HEK293 (cell line): ENCODE measurements around the gene PIK3R3.

Source experiments
- CTCF ChIA-PET: fragments of 350-600 bp; formaldehyde crosslinking; extraction: SDS; loops from one replicate; lab custom pipeline; 2021; ENCODE audit warnings: antibody characterized with exemption; lab: Yijun Ruan, JAX
- POLR2A ChIA-PET: fragments of 300-600 bp; formaldehyde crosslinking; extraction: SDS; loops from one replicate; lab custom pipeline; 2020; ENCODE audit warnings: antibody characterized with exemption, inconsistent platforms; lab: Yijun Ruan, JAX
- H3K27ac ChIP-seq: fragments of 200-500 bp; sonication (Bioruptor generic); 2 replicates; pipeline ENCODE4 v1.5.1; 2014; ENCODE audit warnings: low read depth, low read length, control low read depth, inconsistent platforms; ENCODE audit errors: extremely low read depth
- H3K36me3 ChIP-seq, 2 experiments: fragments of 200-500 bp in 1 of 2; sonication (Bioruptor generic) in 1 of 2; 1 replicate in 1 of 2; 2 replicates in 1 of 2; pipeline ENCODE4 v1.5.1; 2014 to 2017; ENCODE audit warnings: inconsistent platforms in 2 of 2, low read length in 2 of 2; ENCODE audit not compliant: control insufficient read depth in 2 of 2, insufficient read depth in 1 of 2
- H3K4me1 ChIP-seq: fragments of 200-500 bp; sonication (Bioruptor generic); 2 replicates; pipeline ENCODE4 v1.5.1; 2014; ENCODE audit warnings: mild to moderate bottlenecking, low read length, inconsistent platforms; ENCODE audit not compliant: control insufficient read depth, insufficient read depth
- H3K4me3 ChIP-seq: 2 replicates; pipeline ENCODE4 v1.5.1; 2011; ENCODE audit warnings: low read depth, mild to moderate bottlenecking, control low read depth, low read length, moderate library complexity
- H3K9me3 ChIP-seq: fragments of 200-500 bp; sonication (Bioruptor generic); 2 replicates; pipeline ENCODE4 v1.5.1; 2014; ENCODE audit warnings: low read depth, low read length, inconsistent platforms; ENCODE audit not compliant: control insufficient read depth, insufficient read depth
- BCL11A ChIP-seq: fragments of 450-650 bp; formaldehyde crosslinking; IDR thresholded peaks from 2 replicates; pipeline ENCODE4 v1.5.1; 2016; ENCODE audit warnings: low read depth, missing biosample characterization, missing genetic modification characterization
- REPIN1 ChIP-seq: fragments of 450-650 bp; formaldehyde crosslinking; IDR thresholded peaks from 2 replicates; pipeline ENCODE4 v1.5.1; 2017; ENCODE audit warnings: missing biosample characterization, missing genetic modification characterization, low read depth
- ZBTB8A ChIP-seq: fragments of 450-650 bp; formaldehyde crosslinking; IDR thresholded peaks from 2 replicates; pipeline ENCODE4 v1.5.1; 2016; ENCODE audit warnings: missing biosample characterization, missing genetic modification characterization
- ZNF140 ChIP-seq: fragments of 450-650 bp; formaldehyde crosslinking; IDR thresholded peaks from 2 replicates; pipeline ENCODE4 v1.5.1; 2016; ENCODE audit warnings: missing biosample characterization, missing genetic modification characterization
- ZNF23 ChIP-seq: fragments of 450-650 bp; formaldehyde crosslinking; IDR thresholded peaks from 2 replicates; pipeline ENCODE4 v1.5.1; 2016; ENCODE audit warnings: missing biosample characterization, missing genetic modification characterization, borderline replicate concordance
- ZNF354C ChIP-seq: fragments of 450-650 bp; formaldehyde crosslinking; IDR thresholded peaks from 2 replicates; pipeline ENCODE4 v1.5.1; 2016; ENCODE audit warnings: missing biosample characterization, missing genetic modification characterization, low read depth, borderline replicate concordance
- ZNF37A ChIP-seq: fragments of 450-650 bp; IDR thresholded peaks from 2 replicates; pipeline ENCODE4 v1.5.1; 2018; ENCODE audit warnings: missing biosample characterization, missing genetic modification characterization
- ZNF596 ChIP-seq: fragments of 450-650 bp; IDR thresholded peaks from 2 replicates; pipeline ENCODE4 v1.5.0; 2018; ENCODE audit warnings: missing biosample characterization, mild to moderate bottlenecking, missing genetic modification characterization, moderate library complexity
- ZNF654 ChIP-seq: fragments of 450-650 bp; formaldehyde crosslinking; IDR thresholded peaks from 2 replicates; pipeline ENCODE4 v1.5.1; 2016; ENCODE audit warnings: low read depth, missing biosample characterization, missing genetic modification characterization
- ZNF670 ChIP-seq: fragments of 450-650 bp; formaldehyde crosslinking; IDR thresholded peaks from 2 replicates; pipeline ENCODE4 v1.5.1; 2016; ENCODE audit warnings: missing biosample characterization, missing genetic modification characterization, low read depth
- ZNF843 ChIP-seq: fragments of 450-650 bp; formaldehyde crosslinking; IDR thresholded peaks from 2 replicates; pipeline ENCODE4 v1.5.1; 2016; ENCODE audit warnings: missing biosample characterization, missing genetic modification characterization
- TF ChIP-seq, protein P1 (sequence below): fragments of 450-650 bp; formaldehyde crosslinking; IDR thresholded peaks from 2 replicates; pipeline ENCODE4 v1.5.1; 2016; ENCODE audit warnings: missing biosample characterization, missing genetic modification characterization, borderline replicate concordance
- TF ChIP-seq, protein P2 (sequence below): fragments of 450-650 bp; formaldehyde crosslinking; IDR thresholded peaks from 2 replicates; pipeline ENCODE4 v1.5.1; 2016; ENCODE audit warnings: missing biosample characterization, missing genetic modification characterization
- TF ChIP-seq, protein P3 (sequence below): fragments of 450-650 bp; formaldehyde crosslinking; IDR thresholded peaks from 2 replicates; pipeline ENCODE4 v1.5.1; 2016; ENCODE audit warnings: missing biosample characterization, missing genetic modification characterization
- TF ChIP-seq, protein P4 (sequence below): fragments of 450-650 bp; IDR thresholded peaks from 2 replicates; pipeline ENCODE4 v1.5.1; 2018; ENCODE audit warnings: missing biosample characterization, mild to moderate bottlenecking, missing genetic modification characterization
- TF ChIP-seq, protein P5 (sequence below): fragments of 450-650 bp; formaldehyde crosslinking; IDR thresholded peaks from 2 replicates; pipeline ENCODE4 v1.5.1; 2016; ENCODE audit warnings: missing biosample characterization, missing genetic modification characterization
- TF ChIP-seq, protein P6 (sequence below): fragments of 450-650 bp; formaldehyde crosslinking; IDR thresholded peaks from 2 replicates; pipeline ENCODE4 v1.5.1; 2016; ENCODE audit warnings: missing biosample characterization, missing genetic modification characterization

Gene PIK3R3

DNA sequence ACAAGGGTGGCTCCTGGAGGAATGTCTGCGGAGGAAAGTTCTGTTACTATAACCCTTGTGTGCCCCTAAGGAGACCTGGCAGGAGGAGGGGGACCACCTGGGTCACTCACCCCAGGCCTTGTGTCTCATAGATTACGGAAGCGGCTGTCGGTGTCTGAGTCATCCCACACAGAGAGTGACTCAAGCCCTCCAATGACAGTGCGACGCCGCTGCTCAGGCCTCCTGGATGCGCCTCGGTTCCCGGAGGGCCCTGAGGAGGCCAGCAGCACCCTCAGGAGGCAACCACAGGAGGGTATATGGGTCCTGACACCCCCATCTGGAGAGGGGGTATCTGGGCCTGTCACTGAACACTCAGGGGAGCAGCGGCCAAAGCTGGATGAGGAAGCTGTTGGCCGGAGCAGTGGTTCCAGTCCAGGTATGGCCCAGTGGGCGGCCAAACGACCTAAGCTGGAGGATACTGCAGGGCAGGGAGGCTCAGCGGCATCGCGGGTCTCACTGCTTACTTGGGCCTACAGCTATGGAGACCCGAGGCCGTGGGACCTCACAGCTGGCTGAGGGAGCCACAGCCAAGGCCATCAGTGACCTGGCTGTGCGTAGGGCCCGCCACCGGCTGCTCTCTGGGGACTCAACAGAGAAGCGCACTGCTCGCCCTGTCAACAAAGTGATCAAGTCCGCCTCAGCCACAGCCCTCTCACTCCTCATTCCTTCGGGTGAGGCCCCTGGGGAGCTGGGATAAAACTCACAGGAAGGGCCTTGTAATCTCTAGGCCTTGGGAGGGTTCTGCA lies 101.4 kb downstream of the PIK3R3 start (continued):
- TF ChIP-seq ZNF354C (no peak), REPIN1 (no peak)
- TF ChIP-seq, protein P1, sequence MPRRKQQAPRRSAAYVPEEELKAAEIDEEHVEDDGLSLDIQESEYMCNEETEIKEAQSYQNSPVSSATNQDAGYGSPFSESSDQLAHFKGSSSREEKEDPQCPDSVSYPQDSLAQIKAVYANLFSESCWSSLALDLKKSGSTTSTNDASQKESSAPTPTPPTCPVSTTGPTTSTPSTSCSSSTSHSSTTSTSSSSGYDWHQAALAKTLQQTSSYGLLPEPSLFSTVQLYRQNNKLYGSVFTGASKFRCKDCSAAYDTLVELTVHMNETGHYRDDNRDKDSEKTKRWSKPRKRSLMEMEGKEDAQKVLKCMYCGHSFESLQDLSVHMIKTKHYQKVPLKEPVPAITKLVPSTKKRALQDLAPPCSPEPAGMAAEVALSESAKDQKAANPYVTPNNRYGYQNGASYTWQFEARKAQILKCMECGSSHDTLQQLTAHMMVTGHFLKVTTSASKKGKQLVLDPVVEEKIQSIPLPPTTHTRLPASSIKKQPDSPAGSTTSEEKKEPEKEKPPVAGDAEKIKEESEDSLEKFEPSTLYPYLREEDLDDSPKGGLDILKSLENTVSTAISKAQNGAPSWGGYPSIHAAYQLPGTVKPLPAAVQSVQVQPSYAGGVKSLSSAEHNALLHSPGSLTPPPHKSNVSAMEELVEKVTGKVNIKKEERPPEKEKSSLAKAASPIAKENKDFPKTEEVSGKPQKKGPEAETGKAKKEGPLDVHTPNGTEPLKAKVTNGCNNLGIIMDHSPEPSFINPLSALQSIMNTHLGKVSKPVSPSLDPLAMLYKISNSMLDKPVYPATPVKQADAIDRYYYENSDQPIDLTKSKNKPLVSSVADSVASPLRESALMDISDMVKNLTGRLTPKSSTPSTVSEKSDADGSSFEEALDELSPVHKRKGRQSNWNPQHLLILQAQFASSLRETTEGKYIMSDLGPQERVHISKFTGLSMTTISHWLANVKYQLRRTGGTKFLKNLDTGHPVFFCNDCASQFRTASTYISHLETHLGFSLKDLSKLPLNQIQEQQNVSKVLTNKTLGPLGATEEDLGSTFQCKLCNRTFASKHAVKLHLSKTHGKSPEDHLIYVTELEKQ (tag by site-specific recombination) = no peak
- TF ChIP-seq, protein P2, sequence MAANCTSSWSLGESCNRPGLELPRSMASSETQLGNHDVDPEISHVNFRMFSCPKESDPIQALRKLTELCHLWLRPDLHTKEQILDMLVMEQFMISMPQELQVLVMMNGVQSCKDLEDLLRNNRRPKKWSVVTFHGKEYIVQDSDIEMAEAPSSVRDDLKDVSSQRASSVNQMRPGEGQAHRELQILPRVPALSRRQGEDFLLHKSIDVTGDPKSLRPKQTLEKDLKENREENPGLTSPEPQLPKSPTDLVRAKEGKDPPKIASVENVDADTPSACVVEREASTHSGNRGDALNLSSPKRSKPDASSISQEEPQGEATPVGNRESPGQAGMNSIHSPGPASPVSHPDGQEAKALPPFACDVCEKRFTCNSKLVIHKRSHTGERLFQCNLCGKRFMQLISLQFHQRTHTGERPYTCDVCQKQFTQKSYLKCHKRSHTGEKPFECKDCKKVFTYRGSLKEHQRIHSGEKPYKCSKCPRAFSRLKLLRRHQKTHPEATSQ (tag by site-specific recombination) = no peak
- TF ChIP-seq, all 188 proteins: peak for 0

DNA sequence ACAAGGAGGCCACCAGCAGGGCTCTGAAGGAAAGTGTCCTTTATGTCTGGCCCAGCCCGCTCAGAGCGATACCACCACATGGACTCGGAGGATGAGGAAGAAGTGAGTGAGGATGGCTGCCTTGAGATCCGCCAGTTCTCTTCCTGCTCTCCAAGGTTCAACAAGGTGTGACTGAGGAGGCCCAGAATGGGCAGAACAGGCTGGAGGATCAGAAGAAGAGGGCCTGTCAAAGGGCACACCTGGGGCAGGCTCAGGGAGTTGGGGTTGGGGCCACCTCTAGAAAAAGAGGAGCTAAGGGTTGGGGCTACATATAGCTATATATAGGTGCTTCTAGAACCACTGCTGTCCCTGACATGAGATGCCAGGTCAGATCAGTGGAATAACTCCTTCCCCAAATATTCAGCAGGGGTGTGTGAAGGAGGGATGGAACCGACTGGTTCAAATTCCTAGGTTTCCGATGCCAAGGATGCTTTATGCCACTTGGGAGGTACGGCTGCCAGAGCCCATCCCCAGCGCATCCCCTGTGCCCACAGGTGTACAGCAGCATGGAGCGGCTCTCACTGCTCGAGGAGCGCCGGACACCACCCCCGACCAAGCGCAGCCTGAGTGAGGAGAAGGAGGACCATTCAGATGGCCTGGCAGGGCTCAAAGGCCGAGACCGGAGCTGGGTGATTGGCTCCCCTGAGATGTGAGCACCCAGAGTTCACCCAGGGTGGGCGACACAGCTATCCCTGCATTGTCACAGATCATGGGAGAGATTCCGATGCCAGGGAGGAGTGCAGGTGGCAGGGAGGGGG lies 102.2 kb downstream of the PIK3R3 start:
- TF ChIP-seq ZNF843 (tag by site-specific recombination) (no peak), ZNF37A (tag by site-specific recombination) (no peak), ZNF23 (tag by site-specific recombination) (no peak), ZNF654 (tag by site-specific recombination) (no peak), ZNF140 (tag by site-specific recombination) (no peak), BCL11A (tag by site-specific recombination) (no peak), ZNF670 (no peak), ZBTB8A (tag by site-specific recombination) (no peak), ZNF596 (tag by site-specific recombination) (no peak)
- TF ChIP-seq, protein P3, sequence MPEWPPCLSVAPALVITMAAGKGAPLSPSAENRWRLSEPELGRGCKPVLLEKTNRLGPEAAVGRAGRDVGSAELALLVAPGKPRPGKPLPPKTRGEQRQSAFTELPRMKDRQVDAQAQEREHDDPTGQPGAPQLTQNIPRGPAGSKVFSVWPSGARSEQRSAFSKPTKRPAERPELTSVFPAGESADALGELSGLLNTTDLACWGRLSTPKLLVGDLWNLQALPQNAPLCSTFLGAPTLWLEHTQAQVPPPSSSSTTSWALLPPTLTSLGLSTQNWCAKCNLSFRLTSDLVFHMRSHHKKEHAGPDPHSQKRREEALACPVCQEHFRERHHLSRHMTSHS (tag by site-specific recombination) = no peak
- TF ChIP-seq, protein P4, sequence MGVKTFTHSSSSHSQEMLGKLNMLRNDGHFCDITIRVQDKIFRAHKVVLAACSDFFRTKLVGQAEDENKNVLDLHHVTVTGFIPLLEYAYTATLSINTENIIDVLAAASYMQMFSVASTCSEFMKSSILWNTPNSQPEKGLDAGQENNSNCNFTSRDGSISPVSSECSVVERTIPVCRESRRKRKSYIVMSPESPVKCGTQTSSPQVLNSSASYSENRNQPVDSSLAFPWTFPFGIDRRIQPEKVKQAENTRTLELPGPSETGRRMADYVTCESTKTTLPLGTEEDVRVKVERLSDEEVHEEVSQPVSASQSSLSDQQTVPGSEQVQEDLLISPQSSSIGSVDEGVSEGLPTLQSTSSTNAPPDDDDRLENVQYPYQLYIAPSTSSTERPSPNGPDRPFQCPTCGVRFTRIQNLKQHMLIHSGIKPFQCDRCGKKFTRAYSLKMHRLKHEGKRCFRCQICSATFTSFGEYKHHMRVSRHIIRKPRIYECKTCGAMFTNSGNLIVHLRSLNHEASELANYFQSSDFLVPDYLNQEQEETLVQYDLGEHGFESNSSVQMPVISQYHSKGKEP = no peak
- TF ChIP-seq, protein P5, sequence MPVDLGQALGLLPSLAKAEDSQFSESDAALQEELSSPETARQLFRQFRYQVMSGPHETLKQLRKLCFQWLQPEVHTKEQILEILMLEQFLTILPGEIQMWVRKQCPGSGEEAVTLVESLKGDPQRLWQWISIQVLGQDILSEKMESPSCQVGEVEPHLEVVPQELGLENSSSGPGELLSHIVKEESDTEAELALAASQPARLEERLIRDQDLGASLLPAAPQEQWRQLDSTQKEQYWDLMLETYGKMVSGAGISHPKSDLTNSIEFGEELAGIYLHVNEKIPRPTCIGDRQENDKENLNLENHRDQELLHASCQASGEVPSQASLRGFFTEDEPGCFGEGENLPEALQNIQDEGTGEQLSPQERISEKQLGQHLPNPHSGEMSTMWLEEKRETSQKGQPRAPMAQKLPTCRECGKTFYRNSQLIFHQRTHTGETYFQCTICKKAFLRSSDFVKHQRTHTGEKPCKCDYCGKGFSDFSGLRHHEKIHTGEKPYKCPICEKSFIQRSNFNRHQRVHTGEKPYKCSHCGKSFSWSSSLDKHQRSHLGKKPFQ (tag by site-specific recombination) = no peak
- TF ChIP-seq, protein P6, sequence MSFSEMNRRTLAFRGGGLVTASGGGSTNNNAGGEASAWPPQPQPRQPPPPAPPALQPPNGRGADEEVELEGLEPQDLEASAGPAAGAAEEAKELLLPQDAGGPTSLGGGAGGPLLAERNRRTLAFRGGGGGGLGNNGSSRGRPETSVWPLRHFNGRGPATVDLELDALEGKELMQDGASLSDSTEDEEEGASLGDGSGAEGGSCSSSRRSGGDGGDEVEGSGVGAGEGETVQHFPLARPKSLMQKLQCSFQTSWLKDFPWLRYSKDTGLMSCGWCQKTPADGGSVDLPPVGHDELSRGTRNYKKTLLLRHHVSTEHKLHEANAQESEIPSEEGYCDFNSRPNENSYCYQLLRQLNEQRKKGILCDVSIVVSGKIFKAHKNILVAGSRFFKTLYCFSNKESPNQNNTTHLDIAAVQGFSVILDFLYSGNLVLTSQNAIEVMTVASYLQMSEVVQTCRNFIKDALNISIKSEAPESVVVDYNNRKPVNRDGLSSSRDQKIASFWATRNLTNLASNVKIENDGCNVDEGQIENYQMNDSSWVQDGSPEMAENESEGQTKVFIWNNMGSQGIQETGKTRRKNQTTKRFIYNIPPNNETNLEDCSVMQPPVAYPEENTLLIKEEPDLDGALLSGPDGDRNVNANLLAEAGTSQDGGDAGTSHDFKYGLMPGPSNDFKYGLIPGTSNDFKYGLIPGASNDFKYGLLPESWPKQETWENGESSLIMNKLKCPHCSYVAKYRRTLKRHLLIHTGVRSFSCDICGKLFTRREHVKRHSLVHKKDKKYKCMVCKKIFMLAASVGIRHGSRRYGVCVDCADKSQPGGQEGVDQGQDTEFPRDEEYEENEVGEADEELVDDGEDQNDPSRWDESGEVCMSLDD (tag by site-specific recombination) = no peak
- Histone ChIP-seq H3K27ac (no peak overlapping the region), H3K4me3 (no peak overlapping the region), H3K36me3 (peaks cover 0 to 82% of the 10 kb centered on the region in 2 experiments; a peak in 1 of 3 replicates), H3K9me3 (no peaks in the 10 kb centered on the region), H3K4me1 (no peaks in the 10 kb centered on the region)
- ChIA-PET POLR2A (no interaction called here), CTCF (no interaction called here)
